ENCODE results near the gene CLCN1.

DNA sequence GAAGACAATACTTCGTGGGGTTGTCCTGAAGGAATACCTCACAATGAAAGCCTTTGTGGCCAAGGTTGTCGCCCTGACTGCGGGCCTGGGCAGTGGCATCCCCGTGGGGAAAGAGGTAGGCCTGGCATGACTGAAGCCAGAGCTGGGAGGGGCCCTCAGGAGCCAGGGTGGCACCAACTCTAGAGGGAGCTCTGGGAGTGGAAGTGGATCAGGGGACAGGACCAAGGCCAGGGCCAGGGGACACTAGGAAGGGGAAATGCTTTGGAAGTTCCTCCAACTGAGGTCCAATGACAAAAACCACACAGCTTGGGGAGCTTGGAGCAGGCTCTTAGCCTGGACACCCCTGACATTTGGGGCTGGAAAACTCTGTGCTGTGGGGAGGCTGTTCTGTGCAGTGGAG lies 5.8 kb downstream of the CLCN1 start:
- TF ChIP-seq POLR2A (IDR thresholded peaks at IDR 0.05; ENCODE audit: low read length) (no peak), GATA1 (IDR thresholded peaks at IDR 0.05; ENCODE audit: low read depth, low read length) (no peak)

All from erythroblast (primary cell).